GM12891 (cell line): ENCODE data around the gene CTNNA2.
"Not testable (repeated sequence)": the region's sequence is repeated elsewhere in the genome, so short reads cannot be mapped to it uniquely, and the experiment has no call there.

Source experiments
- DNase-seq: peaks from one replicate; pipeline ENCODE4 v3.0.0; 2011; ENCODE audit warnings: low spot score; ENCODE audit not compliant: insufficient read length
- FAIRE-seq: peaks from 2 replicates; lab custom pipeline; 2011; peaks lifted over from hg19 to GRCh38; lab: Jason Lieb, UNC
- PAX5 ChIP-seq: IDR thresholded peaks from 2 replicates; pipeline ENCODE4 v1.6.1; 2011; ENCODE audit warnings: low read length, moderate library complexity, mild to moderate bottlenecking; ENCODE audit not compliant: insufficient read depth, severe bottlenecking
- POLR2A ChIP-seq: IDR thresholded peaks from 2 replicates; pipeline ENCODE4 v1.6.1; 2011; ENCODE audit warnings: low read depth, low read length, control low read depth
- POLR2AphosphoS5 ChIP-seq: IDR thresholded peaks from 2 replicates; pipeline ENCODE4 v1.6.1; 2011; ENCODE audit warnings: low read depth, low read length, control low read depth
- POU2F2 ChIP-seq: IDR thresholded peaks from 2 replicates; pipeline ENCODE4 v1.6.1; 2011; ENCODE audit warnings: low read depth, mild to moderate bottlenecking, control low read depth, low read length, moderate library complexity
- SPI1 ChIP-seq: IDR thresholded peaks from 2 replicates; pipeline ENCODE4 v1.6.1; 2011; ENCODE audit warnings: low read depth, low read length, control low read depth
- TAF1 ChIP-seq: IDR thresholded peaks from 2 replicates; pipeline ENCODE4 v1.6.1; 2011; ENCODE audit warnings: low read depth, low read length, control low read depth

CTNNA2 gene

DNA sequence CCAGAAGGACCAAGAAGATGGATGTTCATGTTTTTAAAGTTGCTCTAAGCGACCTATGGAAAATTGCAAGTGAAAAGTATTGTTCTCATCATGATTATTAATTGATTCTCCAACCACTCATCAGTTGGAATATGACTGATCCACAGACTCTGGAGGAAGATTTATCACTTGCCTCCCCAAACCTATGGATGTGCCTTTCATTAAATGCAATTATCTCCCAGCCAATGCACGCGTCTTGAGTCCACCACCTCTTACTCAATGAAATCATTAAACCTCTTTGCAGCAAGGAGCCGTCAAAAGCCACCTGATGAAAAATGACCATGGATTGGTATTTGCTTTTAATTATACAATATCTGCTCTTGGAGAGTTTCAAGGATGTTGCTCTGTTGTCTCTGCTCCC is 626.1 kb downstream of the CTNNA2 start:
- TF ChIP-seq SPI1 (no peak), TAF1 (no peak), POU2F2 (no peak), PAX5 (no peak), POLR2AphosphoS5 (no peak), POLR2A (no peak)
- FAIRE-seq (no peak), DNase-seq (no peak)

DNA sequence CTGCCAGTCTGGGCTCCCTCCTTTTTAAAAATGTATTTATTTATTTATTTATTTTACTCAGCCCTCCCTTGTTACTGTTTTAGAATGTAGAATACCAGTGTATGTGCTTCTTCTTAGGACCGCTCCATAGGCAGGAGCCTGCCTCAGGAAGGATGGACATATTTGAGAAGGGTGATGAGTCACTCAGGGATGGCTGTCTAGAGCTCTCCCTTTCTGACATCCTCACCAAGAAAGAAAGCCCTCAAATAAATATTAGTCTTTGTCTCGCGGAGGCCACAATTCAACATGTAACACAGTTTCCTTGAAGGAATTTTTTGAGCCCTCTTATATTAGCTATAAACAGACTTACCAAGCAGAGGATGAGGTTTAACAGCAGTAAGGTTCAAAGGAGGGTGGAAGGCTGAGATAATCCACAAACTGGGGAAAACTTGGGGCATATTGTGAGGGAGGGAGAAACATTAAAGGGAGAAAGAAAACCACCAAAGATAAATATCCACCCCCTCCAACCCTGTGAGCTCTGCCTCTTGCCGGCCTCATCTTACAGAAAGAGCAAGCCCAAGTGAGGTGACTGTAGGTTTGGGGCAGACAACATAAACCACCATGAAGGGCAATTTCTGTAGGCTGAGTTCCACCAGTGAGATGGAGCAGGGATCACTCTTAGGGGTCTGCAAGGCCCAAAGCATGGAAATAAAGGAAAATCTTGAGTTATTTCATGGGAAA is 628.3 kb downstream of the CTNNA2 start:
- no peak for FAIRE-seq

DNA sequence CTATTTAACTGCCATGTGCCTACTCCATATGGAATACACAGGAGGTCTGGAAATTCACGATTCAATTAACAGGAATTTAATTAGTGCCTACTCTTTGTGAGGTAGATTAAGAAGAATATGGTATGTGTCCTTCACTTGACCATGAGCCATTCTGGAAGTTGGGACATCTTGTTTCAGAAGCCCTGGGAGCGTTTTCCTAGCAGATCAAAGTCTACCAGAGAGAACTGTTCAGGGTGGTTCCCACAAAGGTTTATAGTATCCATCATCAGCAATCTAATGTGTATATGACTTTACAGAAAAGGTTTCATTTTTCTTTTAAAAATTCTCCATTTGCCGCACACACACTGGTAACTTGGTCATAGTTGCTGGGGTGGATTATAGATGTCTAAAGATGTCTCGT is 632.6 kb downstream of the CTNNA2 start:
- no peak for TF ChIP-seq POLR2A
- DNase-seq (no peak), FAIRE-seq (no peak)

More for the DNA sequence above, 628.3 kb downstream of the CTNNA2 start:
- DNase-seq: no peak
- TF ChIP-seq PAX5 (no peak), POLR2AphosphoS5 (no peak), POU2F2 (no peak), POLR2A (no peak), TAF1 (no peak), SPI1 (no peak)

DNA sequence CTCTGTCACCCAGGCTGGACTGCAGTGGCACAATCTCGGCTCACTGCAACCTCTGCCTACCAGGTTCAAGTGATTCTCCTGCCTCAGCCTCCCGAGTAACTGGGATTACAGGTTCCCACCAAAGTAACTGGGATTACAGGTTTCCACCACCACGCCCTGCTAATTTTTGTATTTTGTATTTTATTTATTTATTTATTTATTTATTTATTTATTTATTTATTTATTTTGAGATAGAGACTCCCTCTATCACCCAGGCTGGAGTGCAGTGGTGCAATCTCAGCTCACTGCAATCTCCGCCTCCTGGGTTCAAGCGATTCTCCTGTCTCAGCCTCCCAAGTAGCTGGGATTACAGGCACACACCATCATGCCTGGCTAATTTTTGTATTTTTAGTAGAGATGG is 633.9 kb downstream of the CTNNA2 start:
- FAIRE-seq, DNase-seq: not testable (repeated sequence)

DNA sequence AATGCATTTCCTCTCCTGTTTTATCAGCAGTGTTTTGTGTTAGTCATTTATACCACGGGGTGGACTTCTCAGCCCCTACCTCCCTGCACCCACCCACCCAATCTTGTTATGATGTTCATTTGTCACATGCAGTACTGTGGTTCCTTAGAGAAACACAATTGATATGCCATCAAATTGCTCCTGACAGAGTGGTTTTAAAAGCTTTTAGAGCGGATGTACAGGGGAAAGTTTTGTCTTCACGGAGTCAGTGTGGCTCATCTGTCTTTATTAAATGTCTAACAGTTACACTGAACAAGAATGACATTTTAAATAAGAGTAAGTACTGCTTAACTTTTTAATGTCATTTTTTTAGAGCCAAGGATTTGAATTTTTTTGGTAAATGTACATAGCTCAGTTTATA is 634.8 kb downstream of the CTNNA2 start:
- no peak for TF ChIP-seq PAX5
- no peak for TF ChIP-seq POU2F2
- TF ChIP-seq POLR2A: no peak
- TF ChIP-seq SPI1: no peak
- TF ChIP-seq POLR2AphosphoS5: no peak
- no peak for TF ChIP-seq TAF1
- FAIRE-seq: no peak
- DNase-seq: no peak

DNA sequence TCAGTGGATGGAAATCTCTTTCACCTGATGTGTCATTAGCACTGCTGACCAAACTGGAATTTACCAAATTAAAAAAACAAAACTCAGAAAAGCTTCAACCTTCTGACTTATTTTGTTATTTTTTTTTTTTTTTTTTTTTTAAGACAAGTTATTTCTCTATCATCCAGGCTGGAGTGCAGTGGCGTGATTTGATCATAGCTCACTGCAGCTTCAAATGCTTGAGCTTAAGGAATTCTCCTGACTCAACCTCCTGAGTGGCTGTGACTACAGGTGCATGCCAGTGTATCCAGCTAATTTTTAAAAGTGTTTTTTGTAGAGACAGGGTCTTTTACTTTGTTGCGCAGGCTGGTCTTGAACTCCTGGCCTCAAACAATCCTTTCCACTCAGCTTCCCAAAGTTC is 636.1 kb downstream of the CTNNA2 start:
- DNase-seq (no peak), FAIRE-seq (no peak)
- TF ChIP-seq POU2F2 (no peak), POLR2AphosphoS5 (no peak), PAX5 (no peak), TAF1 (no peak), POLR2A (no peak), SPI1 (no peak)

DNA sequence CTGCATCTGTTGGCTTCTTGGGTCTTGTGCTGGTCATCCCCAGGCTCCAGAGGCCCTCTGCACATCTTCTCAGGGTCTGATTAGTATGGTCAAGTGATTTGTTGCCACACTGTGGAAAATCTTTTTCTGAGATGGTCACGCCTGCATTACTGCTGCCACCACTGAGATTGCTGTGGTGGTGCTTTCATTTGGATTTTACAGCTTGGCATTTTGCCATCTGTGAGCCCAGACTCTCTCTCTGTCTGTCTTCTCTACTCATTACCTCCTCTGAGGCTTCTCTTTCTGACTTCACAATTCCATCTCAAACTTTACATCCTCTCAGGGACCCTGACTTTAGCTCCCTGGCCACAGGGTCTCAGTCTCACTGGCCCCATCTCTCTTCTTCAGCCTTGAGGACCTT is 637.1 kb downstream of the CTNNA2 start:
- no peak for TF ChIP-seq TAF1
- no peak for TF ChIP-seq PAX5
- TF ChIP-seq POLR2A: no peak
- no peak for TF ChIP-seq SPI1
- no peak for TF ChIP-seq POLR2AphosphoS5
- TF ChIP-seq POU2F2: no peak
- FAIRE-seq: no peak
- DNase-seq: no peak

DNA sequence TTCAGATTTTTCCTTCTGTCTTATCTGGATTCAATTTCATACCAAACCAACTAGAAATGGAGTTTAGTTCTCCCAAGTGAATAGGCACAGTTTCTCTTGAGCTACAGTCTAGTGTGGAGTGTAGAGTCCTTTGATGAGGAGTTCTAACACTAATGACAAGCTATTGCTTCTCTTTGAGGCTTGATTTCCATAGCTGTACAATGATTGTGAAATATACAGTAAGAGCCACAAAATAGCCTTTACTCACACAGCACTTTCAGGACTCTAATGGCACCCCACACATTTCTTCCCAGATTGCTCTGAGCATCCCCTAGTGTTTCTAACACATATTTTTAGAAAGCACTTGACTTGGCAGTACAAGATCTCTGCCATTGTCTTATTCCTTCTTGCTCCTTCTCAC is 638.4 kb downstream of the CTNNA2 start:
- no peak for DNase-seq
- FAIRE-seq: no peak
- TF ChIP-seq POU2F2 (no peak), SPI1 (no peak), POLR2AphosphoS5 (no peak), POLR2A (no peak), PAX5 (no peak), TAF1 (no peak)

DNA sequence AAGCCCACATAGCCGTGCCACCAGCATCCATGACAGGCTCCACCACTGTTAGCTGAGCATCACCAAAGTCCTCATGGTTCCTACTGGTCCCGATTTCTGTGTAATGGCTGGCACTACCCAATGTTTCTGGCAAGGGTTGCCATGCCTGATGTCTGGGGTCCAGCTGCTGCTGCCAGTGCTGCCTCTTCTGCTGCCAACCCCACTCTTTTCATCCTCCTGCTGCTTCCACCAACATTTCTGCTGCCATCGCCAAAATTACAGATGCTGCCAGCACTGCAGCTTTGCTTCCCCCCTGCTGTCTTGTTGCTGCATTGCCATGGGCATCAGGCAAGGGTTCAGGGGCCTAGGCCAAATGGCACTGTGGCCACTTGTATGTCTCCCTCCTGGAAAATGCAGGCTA is 638.8 kb downstream of the CTNNA2 start:
- no peak for TF ChIP-seq PAX5
- DNase-seq (no peak), FAIRE-seq (no peak)

DNA sequence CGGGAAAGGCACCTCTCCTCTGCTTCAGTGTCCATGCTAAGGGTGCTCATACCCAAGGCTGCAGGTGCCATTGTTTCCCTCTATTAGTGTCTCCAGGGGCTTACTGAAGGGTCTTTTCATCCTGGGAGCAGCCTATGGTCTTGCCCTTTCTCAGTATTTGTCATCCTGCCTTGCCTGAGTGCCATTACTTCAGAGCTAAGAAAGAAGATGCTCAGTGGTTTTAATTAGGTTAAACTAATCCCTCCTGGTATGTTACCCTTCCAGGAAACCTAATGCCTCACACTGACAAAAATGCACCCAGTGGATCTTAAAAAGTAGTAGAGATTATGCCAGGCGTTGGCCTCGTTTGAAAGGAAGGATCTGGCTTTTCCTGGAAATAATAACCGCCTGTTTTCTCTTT is 640.3 kb downstream of the CTNNA2 start:
- DNase-seq (no peak), FAIRE-seq (no peak)
- TF ChIP-seq SPI1 (no peak), PAX5 (no peak), POLR2A (no peak), TAF1 (no peak), POU2F2 (no peak), POLR2AphosphoS5 (no peak)

DNA sequence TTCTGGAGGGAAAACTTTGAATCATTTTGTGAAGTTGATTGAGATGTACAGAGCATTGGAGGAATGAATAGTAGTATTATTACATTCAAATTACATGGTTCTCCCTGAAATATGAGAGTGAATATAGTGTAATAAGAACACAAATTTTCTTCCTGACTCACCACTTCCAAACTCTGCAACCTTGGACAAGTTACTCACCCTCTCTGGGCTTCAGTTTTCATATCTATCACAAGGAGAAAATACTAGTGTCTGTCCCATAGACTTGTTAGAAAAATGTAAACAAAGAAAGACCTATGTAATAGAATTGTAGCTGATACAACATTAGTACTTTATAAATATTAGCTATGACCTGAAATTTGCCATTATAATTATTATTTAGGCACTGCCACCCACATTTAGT is 640.9 kb downstream of the CTNNA2 start:
- DNase-seq: no peak
- FAIRE-seq: no peak
- TF ChIP-seq SPI1 (no peak), POU2F2 (no peak), POLR2AphosphoS5 (no peak), TAF1 (no peak), PAX5 (no peak), POLR2A (no peak)
